IMR-90 (cell line): ENCODE results near the gene CGB1. TPM values are rescaled to one million over a fixed set of nuclear protein-coding genes. Genes with fewer than 3 reads are reported as not detected.

Experiments
- ATAC-seq: fragments of 200-7000 bp; cut with Tn5 transposase; 2 replicates; pipeline ENCODE4 v1.9.1; 2020; ENCODE audit warnings: low read depth, mild to moderate bottlenecking, moderate library complexity
- BruUV-seq: library from RNA; stranded (reverse); fragments of 400-500 nt; replicated peaks from 2 replicates; lab custom pipeline; 2021; lab: Mats Ljungman, UMichigan
- CTCF ChIA-PET: fragments of 300-600 bp; formaldehyde crosslinking; extraction: SDS; loops from one replicate; lab custom pipeline; 2021; ENCODE audit warnings: antibody characterized with exemption; lab: Yijun Ruan, JAX
- POLR2A ChIA-PET: fragments of 300-600 bp; sonication (Branson Sonifier 250); formaldehyde crosslinking; loops from one replicate; lab custom pipeline; 2022; ENCODE audit warnings: antibody characterized with exemption; ENCODE audit not compliant: unreplicated experiment; lab: Charles Lee
- DNase-seq: peaks from one replicate; pipeline ENCODE4 v3.0.0; 2013
- H2AFZ ChIP-seq: replicated peaks from 2 replicates; pipeline ENCODE3; 2013; ENCODE audit warnings: low read length, mild to moderate bottlenecking; ENCODE audit not compliant: poor library complexity
- H2AK5ac ChIP-seq: 2 replicates; pipeline ENCODE4 v1.6.1; 2013; ENCODE audit warnings: low read depth, low read length, inconsistent platforms
- H2AK9ac ChIP-seq: replicated peaks from 2 replicates; pipeline ENCODE3; 2013; ENCODE audit warnings: mild to moderate bottlenecking, low read depth, low read length, moderate library complexity; ENCODE audit not compliant: poor library complexity
- H2BK120ac ChIP-seq: 2 replicates; pipeline ENCODE4 v1.6.1; 2013; ENCODE audit warnings: low read depth, low read length, inconsistent platforms
- H2BK15ac ChIP-seq: 3 replicates; pipeline ENCODE4 v1.6.1; 2013; ENCODE audit warnings: low read depth, low read length, inconsistent platforms
- H2BK20ac ChIP-seq: 2 replicates; pipeline ENCODE4 v1.6.1; 2013; ENCODE audit warnings: low read depth, mild to moderate bottlenecking, inconsistent platforms, low read length, moderate library complexity
- H2BK5ac ChIP-seq: 2 replicates; pipeline ENCODE4 v1.6.1; 2013; ENCODE audit warnings: mild to moderate bottlenecking, low read depth, low read length, inconsistent platforms; ENCODE audit not compliant: poor library complexity, severe bottlenecking
- H3K14ac ChIP-seq: replicated peaks from 2 replicates; pipeline ENCODE4 v1.6.1; 2013; ENCODE audit warnings: low read depth, low read length, inconsistent platforms
- H3K18ac ChIP-seq: 2 replicates; pipeline ENCODE4 v1.6.1; 2013; ENCODE audit warnings: low read depth, low read length, control low read depth
- H3K23ac ChIP-seq: 2 replicates; pipeline ENCODE4 v1.6.1; 2013; ENCODE audit warnings: low read depth, low read length, inconsistent platforms
- H3K27ac ChIP-seq: 2 replicates; pipeline ENCODE4 v1.5.1; 2013; ENCODE audit warnings: mild to moderate bottlenecking, control low read depth, low read length; ENCODE audit not compliant: insufficient read depth
- H3K27me3 ChIP-seq: 2 replicates; pipeline ENCODE4 v1.6.1; 2013; ENCODE audit warnings: low read length; ENCODE audit not compliant: control insufficient read depth, insufficient read depth
- H3K36me3 ChIP-seq: 2 replicates; pipeline ENCODE4 v1.6.1; 2013; ENCODE audit warnings: low read length, mixed read lengths; ENCODE audit not compliant: control insufficient read depth, insufficient read depth
- H3K4ac ChIP-seq: 2 replicates; pipeline ENCODE4 v1.6.1; 2013; ENCODE audit warnings: low read depth, low read length, inconsistent platforms
- H3K4me1 ChIP-seq: 2 replicates; pipeline ENCODE4 v1.6.1; 2013; ENCODE audit warnings: low read length, mixed read lengths; ENCODE audit not compliant: control insufficient read depth, insufficient read depth
- H3K4me2 ChIP-seq: 2 replicates; pipeline ENCODE4 v1.6.1; 2013; ENCODE audit warnings: low read depth, mild to moderate bottlenecking, control low read depth, low read length, moderate library complexity
- H3K4me3 ChIP-seq: 2 replicates; pipeline ENCODE4 v1.5.1; 2013; ENCODE audit warnings: low read depth, mild to moderate bottlenecking, control low read depth, low read length, moderate library complexity; ENCODE audit not compliant: insufficient read depth
- H3K56ac ChIP-seq: 2 replicates; pipeline ENCODE4 v1.6.1; 2013; ENCODE audit warnings: low read length, inconsistent platforms; ENCODE audit not compliant: insufficient read depth; ENCODE audit errors: extremely low read depth
- H3K79me1 ChIP-seq, 2 experiments: 2 replicates each; pipeline ENCODE4 v1.6.1; 2013; ENCODE audit warnings: low read length in 2 of 2, inconsistent platforms in 1 of 2, low read depth in 1 of 2
- H3K9ac ChIP-seq: 2 replicates; pipeline ENCODE4 v1.6.1; 2013; ENCODE audit warnings: low read depth, low read length, control low read depth
- H3K9me1 ChIP-seq: 2 replicates; pipeline ENCODE4 v1.6.1; 2013; ENCODE audit warnings: low read length, inconsistent platforms; ENCODE audit not compliant: insufficient read depth
- H3K9me3 ChIP-seq: 2 replicates; pipeline ENCODE4 v1.6.1; 2013; ENCODE audit warnings: low read length; ENCODE audit not compliant: control insufficient read depth, insufficient read depth
- H4K20me1 ChIP-seq: 2 replicates; pipeline ENCODE4 v1.6.1; 2013; ENCODE audit warnings: low read length, inconsistent platforms; ENCODE audit not compliant: insufficient read depth
- H4K5ac ChIP-seq: 2 replicates; pipeline ENCODE4 v1.6.1; 2013; ENCODE audit warnings: mild to moderate bottlenecking, low read depth, low read length, control low read depth
- H4K8ac ChIP-seq, 2 experiments: 2 replicates each; pipeline ENCODE4 v1.6.1; 2013; ENCODE audit warnings: low read depth in 2 of 2, low read length in 2 of 2, control low read depth in 1 of 2, inconsistent platforms in 1 of 2
- H4K91ac ChIP-seq: 2 replicates; pipeline ENCODE4 v1.6.1; 2013; ENCODE audit warnings: low read depth, low read length, inconsistent platforms; ENCODE audit not compliant: insufficient read depth
- BHLHE40 ChIP-seq: fragments of 150-350 bp; IDR thresholded peaks from 2 replicates; pipeline ENCODE4 v1.6.1; 2016; ENCODE audit warnings: mild to moderate bottlenecking, low read depth, low read length
- CEBPB ChIP-seq: IDR thresholded peaks from 2 replicates; pipeline ENCODE4 v1.6.1; 2012; ENCODE audit warnings: low read depth, low read length, improper control_type of control experiment
- ELK1 ChIP-seq: fragments of 150-350 bp; IDR thresholded peaks from 2 replicates; pipeline ENCODE4 v1.6.1; 2016; ENCODE audit warnings: low read depth, mild to moderate bottlenecking, low read length, moderate library complexity, borderline replicate concordance
- MAFK ChIP-seq: IDR thresholded peaks from 2 replicates; pipeline ENCODE4 v1.6.1; 2012; ENCODE audit warnings: low read depth, low read length, improper control_type of control experiment
- MXI1 ChIP-seq: IDR thresholded peaks from 2 replicates; pipeline ENCODE4 v1.6.1; 2012; ENCODE audit warnings: low read depth, mild to moderate bottlenecking, low read length, moderate library complexity, borderline replicate concordance
- NFE2L2 ChIP-seq: fragments of 150-350 bp; IDR thresholded peaks from 2 replicates; pipeline ENCODE4 v1.6.1; 2016; ENCODE audit warnings: low read depth, mild to moderate bottlenecking, low read length
- SMC3 ChIP-seq: fragments of 150-350 bp; IDR thresholded peaks from 2 replicates; pipeline ENCODE4 v1.6.1; 2016; ENCODE audit warnings: low read depth, mild to moderate bottlenecking, antibody characterized with exemption, low read length, moderate library complexity
- WGBS, 2 experiments: methylation state at CpG; one replicate each; pipeline versions ENCODE4 v1.1.5 to v1.1.7; 2013; ENCODE audit warnings: missing lambda C conversion rate in 2 of 2; ENCODE audit not compliant: insufficient read length in 1 of 2; ENCODE audit errors: extremely low coverage in 2 of 2; 5-methylcytosine and 5-hydroxymethylcytosine counted together
- dilution Hi-C: fragments of 300-500 bp; cut with HindIII; formaldehyde crosslinking; loops from one replicate; pipeline ENCODE4 v1.14.3; 2018; ENCODE audit warnings: low sequenced_read_pairs; ENCODE audit not compliant: unreplicated experiment
- in situ Hi-C: fragments of 300-500 bp; cut with MboI; formaldehyde crosslinking; loops from 3 replicates; pipeline ENCODE4 v1.14.3; 2019; ENCODE audit warnings: low sequenced_read_pairs, inconsistent platforms, mixed read lengths
- intact Hi-C: fragments of 100-400 bp; cut with micrococcal nuclease; formaldehyde crosslinking; loops from 2 replicates; pipeline ENCODE4 v1.10.0; 2022
- polyA plus RNA-seq, 3 experiments: library from polyadenylated mRNA; depleted of rRNA; stranded (reverse); fragments of >200 nt; gene quantifications; 2 replicates each; pipeline ENCODE4 v1.2.3, GENCODE V29; 2012; ENCODE audit warnings: low replicate concordance in 1 of 3
- total RNA-seq: library from RNA; depleted of rRNA; stranded (reverse); fragments of >200 nt; gene quantifications from 2 replicates; pipeline ENCODE4 v1.2.3, GENCODE V29; 2012
- TF ChIP-seq, protein P1 (sequence below): conservative IDR thresholded peaks from 2 replicates; pipeline ENCODE4 v1.5.1; 2012; ENCODE audit warnings: mild to moderate bottlenecking, low read depth, low read length, improper control_type of control experiment

Gene CGB1
- total and polyA plus RNA-seq, 2 of the 4 experiments (the other 2 are of a cell fraction), result not detected

DNA sequence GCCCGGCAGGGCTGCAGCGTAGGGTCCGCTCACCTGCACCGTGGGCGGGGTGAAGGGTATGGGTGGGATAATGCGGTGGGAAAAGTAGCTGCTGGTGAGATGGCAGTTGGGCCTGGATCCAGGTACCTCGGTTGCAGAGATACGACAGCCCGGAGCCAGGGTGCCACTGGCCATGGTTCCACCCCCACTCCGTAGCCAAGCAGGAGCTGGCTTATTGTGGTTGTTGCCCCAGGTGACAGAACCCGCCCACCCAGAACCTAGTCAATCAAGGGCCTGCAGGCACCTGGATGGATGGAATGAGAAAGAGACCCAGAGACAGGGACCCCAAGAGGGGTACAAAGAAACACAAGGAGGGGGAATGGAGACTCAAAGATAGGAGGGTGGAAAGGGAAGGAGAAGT lies 16.4 kb downstream of the CGB1 start:
- H4K20me1 ChIP-seq, result no peaks in the 10 kb centered on the region
- intact Hi-C loops (no loop called here), dilution Hi-C loops (no loop called here), in situ Hi-C loops (no loop called here)
- ATAC-seq (no peak), DNase-seq (no peak)
- no peak overlapping the region for H4K8ac ChIP-seq
- H3K4me3 ChIP-seq, result no peak overlapping the region
- H2BK5ac ChIP-seq, result no peak overlapping the region
- no peak overlapping the region for H3K4ac ChIP-seq
- BruUV-seq, result no TSS peak
- H2AFZ ChIP-seq, result no peak overlapping the region
- H3K18ac ChIP-seq, result no peak overlapping the region
- H3K23ac ChIP-seq, result no peak overlapping the region
- POLR2A ChIA-PET, result no interaction called here
- no peak overlapping the region for H4K5ac ChIP-seq
- no peak overlapping the region for H3K4me2 ChIP-seq
- peaks cover 5% of the 10 kb centered on the region; the same call in 1 of the 2 replicates for H3K4me1 ChIP-seq
- CTCF ChIA-PET, result no interaction called here
- H4K91ac ChIP-seq, result no peak overlapping the region
- no CpG with 5 or more reads among the region's 11 CpGs for WGBS, 2 experiments
- H2AK9ac ChIP-seq, result no peak overlapping the region
- no peak overlapping the region for H2AK5ac ChIP-seq
- H2BK20ac ChIP-seq, result no peak overlapping the region
- H3K36me3 ChIP-seq, result peaks cover 8% of the 10 kb centered on the region
- peaks cover 2% of the 10 kb centered on the region; the same call in 1 of the 2 replicates for H3K27me3 ChIP-seq
- no peak overlapping the region for H3K27ac ChIP-seq
- H3K14ac ChIP-seq, result no peak overlapping the region
- H3K56ac ChIP-seq, result no peak overlapping the region
- TF ChIP-seq MAFK (no peak), NFE2L2 (no peak), MXI1 (no peak), CEBPB (no peak), SMC3 (no peak), ELK1 (no peak), BHLHE40 (no peak)
- TF ChIP-seq, protein P1, sequence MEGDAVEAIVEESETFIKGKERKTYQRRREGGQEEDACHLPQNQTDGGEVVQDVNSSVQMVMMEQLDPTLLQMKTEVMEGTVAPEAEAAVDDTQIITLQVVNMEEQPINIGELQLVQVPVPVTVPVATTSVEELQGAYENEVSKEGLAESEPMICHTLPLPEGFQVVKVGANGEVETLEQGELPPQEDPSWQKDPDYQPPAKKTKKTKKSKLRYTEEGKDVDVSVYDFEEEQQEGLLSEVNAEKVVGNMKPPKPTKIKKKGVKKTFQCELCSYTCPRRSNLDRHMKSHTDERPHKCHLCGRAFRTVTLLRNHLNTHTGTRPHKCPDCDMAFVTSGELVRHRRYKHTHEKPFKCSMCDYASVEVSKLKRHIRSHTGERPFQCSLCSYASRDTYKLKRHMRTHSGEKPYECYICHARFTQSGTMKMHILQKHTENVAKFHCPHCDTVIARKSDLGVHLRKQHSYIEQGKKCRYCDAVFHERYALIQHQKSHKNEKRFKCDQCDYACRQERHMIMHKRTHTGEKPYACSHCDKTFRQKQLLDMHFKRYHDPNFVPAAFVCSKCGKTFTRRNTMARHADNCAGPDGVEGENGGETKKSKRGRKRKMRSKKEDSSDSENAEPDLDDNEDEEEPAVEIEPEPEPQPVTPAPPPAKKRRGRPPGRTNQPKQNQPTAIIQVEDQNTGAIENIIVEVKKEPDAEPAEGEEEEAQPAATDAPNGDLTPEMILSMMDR, result no peak
- no peaks in the 10 kb centered on the region for H3K9me3 ChIP-seq
- H3K9ac ChIP-seq, result no peak overlapping the region
- H2BK15ac ChIP-seq, result no peak overlapping the region
- H2BK120ac ChIP-seq, result no peak overlapping the region
- no peaks in the 10 kb centered on the region; a peak in 1 of 4 replicates for H3K79me1 ChIP-seq
- H3K9me1 ChIP-seq, result 0 out of 2 replicates have a peak, but pooled peaks cover 3% of the 10 kb centered on the region
